ENCODE data around the gene ARHGAP6. TPM values are rescaled to one million over a fixed set of nuclear protein-coding genes. Genes with fewer than 3 reads are reported as not detected.
"Not testable (repeated sequence)": the region's sequence is repeated elsewhere in the genome, so short reads cannot be mapped to it uniquely, and the experiment has no call there.

ARHGAP6 gene
- total RNA-seq, 1 experiment from 2014 or later: 34.5 TPM

- H3K27me3 ChIP-seq: no peaks in the 10 kb centered on the region
- DNase-seq: no peak
- no peak overlapping the region for H3K27ac ChIP-seq
- no peak overlapping the region for H3K4me3 ChIP-seq
- no peaks in the 10 kb centered on the region for H3K9me3 ChIP-seq (replicated peaks)
- peaks cover 6% of the 10 kb centered on the region; the same call in 1 of the 2 replicates for H3K4me1 ChIP-seq
- no peaks in the 10 kb centered on the region for H3K36me3 ChIP-seq
Observed at GRCh38 chrX:11259437-11259836, 406.3 kb downstream of the ARHGAP6 start.

- H3K4me3 ChIP-seq: no peak overlapping the region
Observed at GRCh38 chrX:11257711-11258110, 408.0 kb downstream of the ARHGAP6 start.

GRCh38 chrX:11257290-11257689, 408.4 kb downstream of the ARHGAP6 start:
- no peaks in the 10 kb centered on the region for H3K9me3 ChIP-seq (replicated peaks)

More at GRCh38 chrX:11257711-11258110, 408.0 kb downstream of the ARHGAP6 start:
- Histone ChIP-seq H3K9me3 (replicated peaks) (no peaks in the 10 kb centered on the region), H3K4me1 (peaks cover 6% of the 10 kb centered on the region; the same call in 1 of the 2 replicates), H3K36me3 (peaks cover 9% of the 10 kb centered on the region; the same call in 1 of the 2 replicates), H3K27me3 (no peaks in the 10 kb centered on the region), H3K27ac (no peak overlapping the region)
- DNase-seq: peak; percentile 8 to 54

GRCh38 chrX:11254417-11255109, 411.2 kb downstream of the ARHGAP6 start:
- no peak for DNase-seq
- no peak overlapping the region for H3K27ac ChIP-seq
- H3K27me3 ChIP-seq: no peaks in the 10 kb centered on the region
- no peak overlapping the region for H3K4me3 ChIP-seq
- H3K9me3 ChIP-seq (replicated peaks): no peaks in the 10 kb centered on the region
- peaks cover 6% of the 10 kb centered on the region; the same call in 1 of the 2 replicates for H3K4me1 ChIP-seq
- H3K36me3 ChIP-seq: peaks cover 16% of the 10 kb centered on the region; the same call in 1 of the 2 replicates

More at GRCh38 chrX:11257290-11257689, 408.4 kb downstream of the ARHGAP6 start:
- DNase-seq: no peak
- Histone ChIP-seq H3K4me3 (no peak overlapping the region), H3K27ac (no peak overlapping the region), H3K27me3 (no peaks in the 10 kb centered on the region), H3K36me3 (peaks cover 13% of the 10 kb centered on the region; the same call in 1 of the 2 replicates), H3K4me1 (peaks cover 6% of the 10 kb centered on the region; the same call in 1 of the 2 replicates)

- Histone ChIP-seq H3K36me3 (no peaks in the 10 kb centered on the region), H3K4me1 (no peaks in the 10 kb centered on the region), H3K4me3 (no peak overlapping the region), H3K27ac (no peak overlapping the region), H3K27me3 (no peaks in the 10 kb centered on the region), H3K9me3 (replicated peaks) (no peaks in the 10 kb centered on the region)
- DNase-seq: no peak
Observed at GRCh38 chrX:11244636-11245035, 421.1 kb downstream of the ARHGAP6 start.

- Histone ChIP-seq H3K4me1 (no peaks in the 10 kb centered on the region), H3K36me3 (no peaks in the 10 kb centered on the region; the same call in 1 of the 2 replicates), H3K4me3 (no peak overlapping the region), H3K27ac (no peak overlapping the region), H3K27me3 (no peaks in the 10 kb centered on the region), H3K9me3 (replicated peaks) (no peaks in the 10 kb centered on the region)
- no peak for DNase-seq
Observed at GRCh38 chrX:11242704-11243103, 423.0 kb downstream of the ARHGAP6 start.

GRCh38 chrX:11241720-11242119, 424.0 kb downstream of the ARHGAP6 start:
- Histone ChIP-seq H3K27ac (no peak overlapping the region), H3K4me1 (no peaks in the 10 kb centered on the region), H3K27me3 (no peaks in the 10 kb centered on the region), H3K36me3 (no peaks in the 10 kb centered on the region; the same call in 1 of the 2 replicates), H3K9me3 (replicated peaks) (no peaks in the 10 kb centered on the region), H3K4me3 (no peak overlapping the region)
- no peak for DNase-seq

GRCh38 chrX:11239230-11239629, 426.5 kb downstream of the ARHGAP6 start:
- no peak for DNase-seq
- no peak overlapping the region for H3K4me3 ChIP-seq

GRCh38 chrX:11235377-11235776, 430.3 kb downstream of the ARHGAP6 start:
- H3K27ac ChIP-seq; DNase-seq; H3K9me3 ChIP-seq (replicated peaks); H3K27me3 ChIP-seq; H3K4me3 ChIP-seq; H3K4me1 ChIP-seq; H3K36me3 ChIP-seq: not testable (repeated sequence)

More at GRCh38 chrX:11239230-11239629, 426.5 kb downstream of the ARHGAP6 start:
- no peaks in the 10 kb centered on the region; the same call in 1 of the 2 replicates for H3K36me3 ChIP-seq
- H3K9me3 ChIP-seq (replicated peaks): no peaks in the 10 kb centered on the region
- H3K27ac ChIP-seq: no peak overlapping the region
- no peaks in the 10 kb centered on the region for H3K27me3 ChIP-seq
- no peaks in the 10 kb centered on the region for H3K4me1 ChIP-seq

GRCh38 chrX:11215191-11215921, 450.4 kb downstream of the ARHGAP6 start:
- no peaks in the 10 kb centered on the region for H3K27me3 ChIP-seq
- H3K36me3 ChIP-seq: no peaks in the 10 kb centered on the region
- H3K4me3 ChIP-seq: no peak overlapping the region
- peaks cover 19% of the 10 kb centered on the region for H3K9me3 ChIP-seq (replicated peaks)
- H3K4me1 ChIP-seq: no peaks in the 10 kb centered on the region
- DNase-seq: no peak
- H3K27ac ChIP-seq: no peak overlapping the region

- no peak for DNase-seq
- H3K4me3 ChIP-seq: no peak overlapping the region
- H3K27ac ChIP-seq: no peak overlapping the region
- H3K27me3 ChIP-seq: no peaks in the 10 kb centered on the region
- no peaks in the 10 kb centered on the region for H3K4me1 ChIP-seq
- H3K36me3 ChIP-seq: no peaks in the 10 kb centered on the region
- peaks cover 19% of the 10 kb centered on the region for H3K9me3 ChIP-seq (replicated peaks)
Observed at GRCh38 chrX:11214346-11215190, 451.2 kb downstream of the ARHGAP6 start.

GRCh38 chrX:11212741-11213140, 453.0 kb downstream of the ARHGAP6 start:
- Histone ChIP-seq H3K36me3 (no peaks in the 10 kb centered on the region), H3K4me3 (no peak overlapping the region), H3K27ac (no peak overlapping the region), H3K27me3 (no peaks in the 10 kb centered on the region), H3K9me3 (replicated peaks) (peaks cover 13% of the 10 kb centered on the region), H3K4me1 (no peaks in the 10 kb centered on the region)
- DNase-seq: no peak

- Histone ChIP-seq H3K27ac (no peak overlapping the region), H3K27me3 (no peaks in the 10 kb centered on the region), H3K4me3 (no peak overlapping the region), H3K4me1 (no peaks in the 10 kb centered on the region), H3K9me3 (replicated peaks) (peaks cover 3% of the 10 kb centered on the region), H3K36me3 (no peaks in the 10 kb centered on the region)
- no peak for DNase-seq
Observed at GRCh38 chrX:11210415-11210801, 455.3 kb downstream of the ARHGAP6 start.

GRCh38 chrX:11209798-11210414, 455.8 kb downstream of the ARHGAP6 start:
- H3K27me3 ChIP-seq: no peaks in the 10 kb centered on the region
- no peaks in the 10 kb centered on the region for H3K36me3 ChIP-seq
- H3K4me1 ChIP-seq: no peaks in the 10 kb centered on the region
- no peak for DNase-seq
- H3K4me3 ChIP-seq: no peak overlapping the region
- H3K9me3 ChIP-seq (replicated peaks): peaks cover 3% of the 10 kb centered on the region
- no peak overlapping the region for H3K27ac ChIP-seq
